NCI-H345 treated with DMSO at 0.1 percent for 48 hours (cell line): ENCODE measurements around the gene ZNF385D.

Experiments
- DNase-seq: peaks from one replicate; lab custom pipeline; 2025; ENCODE audit not compliant: unreplicated experiment; lab: John Stamatoyannopoulos, UW

ZNF385D gene

GRCh38 chr3:21750080-21750696, 822 bp downstream of the ZNF385D start:
- no peak for DNase-seq

GRCh38 chr3:21747966-21748555, 2.9 kb downstream of the ZNF385D start:
- no peak for DNase-seq

- DNase-seq = no peak
These were observed 3.6 kb downstream of the ZNF385D start for GRCh38 chr3:21747376-21747775.

GRCh38 chr3:21745966-21746365, 5.0 kb downstream of the ZNF385D start:
- no peak for DNase-seq

GRCh38 chr3:21744793-21745192, 6.2 kb downstream of the ZNF385D start:
- no peak for DNase-seq

- no peak for DNase-seq
These were observed 11.9 kb downstream of the ZNF385D start for GRCh38 chr3:21738935-21739702.

- DNase-seq = no peak
These were observed 12.7 kb downstream of the ZNF385D start for GRCh38 chr3:21738283-21738682.

GRCh38 chr3:21734746-21735145, 16.3 kb downstream of the ZNF385D start:
- DNase-seq = no peak

GRCh38 chr3:21729888-21730459, 21.0 kb downstream of the ZNF385D start:
- no peak for DNase-seq

GRCh38 chr3:21729331-21729730, 21.7 kb downstream of the ZNF385D start:
- no peak for DNase-seq

- DNase-seq = no peak
These were observed 28.2 kb downstream of the ZNF385D start for GRCh38 chr3:21722768-21723167.

GRCh38 chr3:21722301-21722700, 28.7 kb downstream of the ZNF385D start:
- no peak for DNase-seq

- DNase-seq = no peak
These were observed 31.9 kb downstream of the ZNF385D start for GRCh38 chr3:21718943-21719591.

GRCh38 chr3:21718161-21718765, 32.7 kb downstream of the ZNF385D start:
- DNase-seq = no peak

- no peak for DNase-seq
These were observed 35.3 kb downstream of the ZNF385D start for GRCh38 chr3:21715662-21716061.

GRCh38 chr3:21705769-21706168, 45.2 kb downstream of the ZNF385D start:
- no peak for DNase-seq

- no peak for DNase-seq
These were observed 46.2 kb downstream of the ZNF385D start for GRCh38 chr3:21704796-21705195.

- DNase-seq = no peak
These were observed 47.7 kb downstream of the ZNF385D start for GRCh38 chr3:21703291-21703690.

- no peak for DNase-seq
These were observed 53.3 kb downstream of the ZNF385D start for GRCh38 chr3:21697707-21698106.

- no peak for DNase-seq
These were observed 56.5 kb downstream of the ZNF385D start for GRCh38 chr3:21694506-21694905.

GRCh38 chr3:21691036-21691435, 60.0 kb downstream of the ZNF385D start:
- DNase-seq = no peak
